B cell (primary cell): ENCODE measurements around the gene MAML3. TPM values are rescaled to one million over a fixed set of nuclear protein-coding genes. Genes with fewer than 3 reads are reported as not detected.

Experiments used
- ATAC-seq: fragments of 200-7000 bp; cut with Tn5 transposase; one replicate; pipeline ENCODE4 v1.10.0; 2021; ENCODE audit warnings: low read depth, mild to moderate bottlenecking, moderate number of reproducible peaks, moderate library complexity
- CTCF ChIA-PET: fragments of 350-600 bp; sonication (Branson Sonifier 250); formaldehyde crosslinking; loops from one replicate; lab custom pipeline; 2021; ENCODE audit warnings: antibody characterized with exemption, inconsistent platforms; lab: Charles Lee
- POLR2A ChIA-PET: fragments of 350-600 bp; sonication (Branson Sonifier 250); formaldehyde crosslinking; loops from one replicate; lab custom pipeline; 2021; ENCODE audit warnings: antibody characterized with exemption; lab: Charles Lee
- DNase-seq: peaks from one replicate; pipeline ENCODE4 v3.0.0; 2013
- H2AFZ ChIP-seq: 2 replicates; pipeline ENCODE4 v1.6.1; 2012; ENCODE audit warnings: mild to moderate bottlenecking, low read depth, low read length; ENCODE audit not compliant: insufficient read depth, poor library complexity, severe bottlenecking
- H3K27ac ChIP-seq, 2 donors: 1 replicate in 1 of 2; 2 replicates in 1 of 2; pipeline ENCODE4 v1.5.1; 2012 to 2013; ENCODE audit warnings: low read length in 2 of 2, mild to moderate bottlenecking in 2 of 2, moderate library complexity in 1 of 2
- H3K27me3 ChIP-seq, 4 experiments: fragments of 200-600 bp in 1 of 4; sonication (generic) in 1 of 4; replicated peaks in 1 of 4; 1 replicate in 2 of 4; 2 replicates in 2 of 4; pipeline versions ENCODE4 v1.6.1 to v1.7.0; 2013 to 2016; ENCODE audit warnings: low read length in 3 of 4, mild to moderate bottlenecking in 2 of 4, mixed read lengths in 1 of 4, moderate library complexity in 1 of 4; ENCODE audit not compliant: insufficient read depth in 4 of 4, control insufficient read depth in 3 of 4; ENCODE audit errors: control extremely low read depth in 1 of 4
- H3K36me3 ChIP-seq, 2 experiments: replicated peaks in 1 of 2; 1 replicate in 1 of 2; 2 replicates in 1 of 2; pipeline versions ENCODE4 v1.6.1 to v1.7.1; 2013; ENCODE audit warnings: low read length in 1 of 2; ENCODE audit not compliant: insufficient read depth in 2 of 2, control insufficient read depth in 1 of 2; ENCODE audit errors: control extremely low read depth in 1 of 2, extremely low read depth in 1 of 2
- H3K4me1 ChIP-seq, 2 donors: fragments of 200-600 bp in 1 of 2; sonication (generic) in 1 of 2; 1 replicate in 1 of 2; 2 replicates in 1 of 2; pipeline versions ENCODE4 v1.5.1 to v1.6.1; 2013 to 2017; ENCODE audit warnings: low read length in 2 of 2; ENCODE audit not compliant: control insufficient read depth in 2 of 2, insufficient read depth in 2 of 2
- H3K4me2 ChIP-seq: replicated peaks from 2 replicates; pipeline ENCODE3; 2012; ENCODE audit warnings: mild to moderate bottlenecking, low read depth, low read length; ENCODE audit not compliant: poor library complexity, severe bottlenecking
- H3K4me3 ChIP-seq, 5 experiments: fragments of 200-600 bp in 1 of 5; sonication (generic) in 1 of 5; 1 replicate in 3 of 5; 2 replicates in 2 of 5; pipeline versions ENCODE4 v1.5.1 to v1.7.0; 2011 to 2016; ENCODE audit warnings: low read length in 4 of 5, mild to moderate bottlenecking in 4 of 5, low read depth in 2 of 5, control low read depth in 1 of 5, moderate library complexity in 1 of 5; ENCODE audit not compliant: insufficient read depth in 1 of 5; ENCODE audit errors: control extremely low read depth in 1 of 5, extremely low read depth in 1 of 5
- H3K79me2 ChIP-seq: fragments of 200-600 bp; sonication (generic); one replicate; pipeline ENCODE4 v1.6.0; 2016; ENCODE audit warnings: low read length; ENCODE audit not compliant: control insufficient read depth, insufficient read depth
- H3K9ac ChIP-seq: fragments of 200-600 bp; sonication (generic); 2 replicates; pipeline ENCODE4 v1.6.1; 2017; ENCODE audit warnings: mild to moderate bottlenecking, low read length, moderate library complexity
- H3K9me3 ChIP-seq, 3 donors: one replicate each; pipeline versions ENCODE4 v1.6.1 to v1.7.1; 2013; ENCODE audit warnings: low read length in 2 of 3; ENCODE audit not compliant: control insufficient read depth in 2 of 3, insufficient read depth in 1 of 3; ENCODE audit errors: control extremely low read depth in 1 of 3
- H4K20me1 ChIP-seq: 2 replicates; pipeline ENCODE4 v1.6.0; 2012; ENCODE audit warnings: mild to moderate bottlenecking, low read length; ENCODE audit not compliant: insufficient read depth, control insufficient read depth, poor library complexity, severe bottlenecking
- H3K27ac Mint-ChIP-seq: one replicate; pipeline ENCODE4 v1.8.0; 2021; ENCODE audit warnings: mixed read lengths
- H3K27me3 Mint-ChIP-seq: one replicate; pipeline ENCODE4 v1.8.0; 2021; ENCODE audit warnings: mixed read lengths
- H3K4me1 Mint-ChIP-seq: one replicate; pipeline ENCODE4 v1.8.0; 2021; ENCODE audit warnings: mixed read lengths
- H3K4me3 Mint-ChIP-seq: one replicate; pipeline ENCODE4 v1.8.0; 2021; ENCODE audit warnings: mixed read lengths
- H3K9me3 Mint-ChIP-seq: one replicate; pipeline ENCODE4 v1.8.0; 2022; ENCODE audit warnings: mixed read lengths; ENCODE audit not compliant: insufficient read depth
- CTCF ChIP-seq: fragments of 200-600 bp; IDR thresholded peaks from one replicate; pipeline ENCODE4 v1.8.0; 2022; ENCODE audit warnings: antibody characterized with exemption, mild to moderate bottlenecking
- EZH2 ChIP-seq: IDR thresholded peaks from 2 replicates; pipeline ENCODE4 v1.6.1; 2012; ENCODE audit warnings: borderline replicate concordance, low read depth, mild to moderate bottlenecking, moderate library complexity, low read length; ENCODE audit not compliant: insufficient read depth, poor library complexity, severe bottlenecking
- WGBS: methylation state at CpG from one replicate; pipeline ENCODE4 v1.1.5; 2013; ENCODE audit warnings: missing lambda C conversion rate; ENCODE audit not compliant: insufficient coverage; 5-methylcytosine and 5-hydroxymethylcytosine counted together
- intact Hi-C: fragments of 100-400 bp; cut with micrococcal nuclease; formaldehyde crosslinking; loops from one replicate; pipeline ENCODE4 v1.10.0; 2022
- polyA plus RNA-seq: library from polyadenylated mRNA; depleted of rRNA; stranded (reverse); fragments of >200 nt; gene quantifications from 2 replicates; pipeline ENCODE4 v1.2.3, GENCODE V29; 2012
- total RNA-seq, 2 donors: library from RNA; stranded (reverse); fragments of 120-200 nt in 1 of 2; gene quantifications; 1 replicate in 1 of 2; 2 replicates in 1 of 2; pipeline versions ENCODE4 v1.2.3 to v1.2.4, GENCODE V29; 2013 to 2022

The MAML3 gene
- total and polyA plus RNA-seq, 2 donors (not counting 1 experiment from before 2014, with no cell fraction given), result 0.94 to 5.3 TPM

GRCh38 chr4:140012688-140013486, 141.1 kb downstream of the MAML3 start:
- TF ChIP-seq CTCF (peak; percentile 77), EZH2 (no peak)
- Mint-ChIP-seq H3K4me1 (peaks cover 7% of the 10 kb centered on the region), H3K27ac (no peak overlapping the region), H3K9me3 (no peaks in the 10 kb centered on the region), H3K4me3 (no peak overlapping the region), H3K27me3 (peaks cover 15% of the 10 kb centered on the region)
- peaks cover 0 to 5% of the 10 kb centered on the region in 2 donors for H3K4me1 ChIP-seq
- H3K4me3 ChIP-seq, result no peak overlapping the region
- H3K36me3 ChIP-seq, result no peaks in the 10 kb centered on the region
- 97% methylated on average over 5 of the region's 11 CpGs for WGBS
- no peaks in the 10 kb centered on the region for H4K20me1 ChIP-seq
- ATAC-seq, result peak; percentile 87
- H3K79me2 ChIP-seq, result no peaks in the 10 kb centered on the region
- H2AFZ ChIP-seq, result no peak overlapping the region
- ChIA-PET CTCF (interaction anchor here (0.5 to 4.2 kb wide), 29 partner anchors 8 to 932 kb away, joined by 3 to 112 read pairs (median 5); partner anchors contain the start of genes ELMOD2 and MAML3), POLR2A (no interaction called here)
- peak; percentile 75 for DNase-seq
- H3K27me3 ChIP-seq, result peaks cover 0 to 4% (median 2%) of the 10 kb centered on the region in 4 experiments
- H3K27ac ChIP-seq, result no peak overlapping the region
- peaks cover 0 to 3% (median 2%) of the 10 kb centered on the region in 3 donors for H3K9me3 ChIP-seq
- intact Hi-C loops, result loop anchor here (1.0 to 5.0 kb wide), 4 partner anchors 39 to 278 kb away; partner anchors contain the start of gene MAML3
- H3K9ac ChIP-seq, result no peak overlapping the region
- no peak overlapping the region for H3K4me2 ChIP-seq

- intact Hi-C loops, result no loop called here
- H3K36me3 ChIP-seq, result no peaks in the 10 kb centered on the region
- no peak for ATAC-seq
- no peak overlapping the region for H2AFZ ChIP-seq
- Mint-ChIP-seq H3K27me3 (peaks cover 22% of the 10 kb centered on the region), H3K9me3 (no peaks in the 10 kb centered on the region), H3K4me1 (no peaks in the 10 kb centered on the region), H3K27ac (no peak overlapping the region), H3K4me3 (no peak overlapping the region)
- CTCF ChIA-PET, result interaction anchor here (1.0 to 2.4 kb wide), 2 partner anchors 247 to 248 kb away, joined by 3 to 8 read pairs; no protein-coding TSS in a partner anchor
- TF ChIP-seq EZH2 (no peak), CTCF (no peak)
- no peak overlapping the region for H3K27ac ChIP-seq
- no peaks in the 10 kb centered on the region for H3K9me3 ChIP-seq
- no peaks in the 10 kb centered on the region for H3K4me1 ChIP-seq
- WGBS, result 100% methylated on average over 2 of the region's 4 CpGs
- DNase-seq, result no peak
- H3K27me3 ChIP-seq, result peaks cover 0 to 2% (median 0%) of the 10 kb centered on the region in 4 experiments
- POLR2A ChIA-PET, result no interaction called here
- H3K4me2 ChIP-seq, result no peak overlapping the region
- H4K20me1 ChIP-seq, result no peaks in the 10 kb centered on the region
- H3K9ac ChIP-seq, result no peak overlapping the region
- no peaks in the 10 kb centered on the region for H3K79me2 ChIP-seq
- no peak overlapping the region for H3K4me3 ChIP-seq
Observed at GRCh38 chr4:140005699-140006098, 148.3 kb downstream of the MAML3 start.
